IMR-90 (cell line): ENCODE measurements around the gene APLF. TPM values are rescaled to one million over a fixed set of nuclear protein-coding genes. Genes with fewer than 3 reads are reported as not detected.

Source experiments
- ATAC-seq: fragments of 200-7000 bp; cut with Tn5 transposase; 2 replicates; pipeline ENCODE4 v1.9.1; 2020; ENCODE audit warnings: low read depth, mild to moderate bottlenecking, moderate library complexity
- BruUV-seq: library from RNA; stranded (reverse); fragments of 400-500 nt; replicated peaks from 2 replicates; lab custom pipeline; 2021; lab: Mats Ljungman, UMichigan
- CTCF ChIA-PET: fragments of 300-600 bp; formaldehyde crosslinking; extraction: SDS; loops from one replicate; lab custom pipeline; 2021; ENCODE audit warnings: antibody characterized with exemption; lab: Yijun Ruan, JAX
- POLR2A ChIA-PET: fragments of 300-600 bp; sonication (Branson Sonifier 250); formaldehyde crosslinking; loops from one replicate; lab custom pipeline; 2022; ENCODE audit warnings: antibody characterized with exemption; ENCODE audit not compliant: unreplicated experiment; lab: Charles Lee
- DNase-seq: peaks from one replicate; pipeline ENCODE4 v3.0.0; 2013
- H2AFZ ChIP-seq: replicated peaks from 2 replicates; pipeline ENCODE3; 2013; ENCODE audit warnings: low read length, mild to moderate bottlenecking; ENCODE audit not compliant: poor library complexity
- H2AK5ac ChIP-seq: 2 replicates; pipeline ENCODE4 v1.6.1; 2013; ENCODE audit warnings: low read depth, low read length, inconsistent platforms
- H2AK9ac ChIP-seq: replicated peaks from 2 replicates; pipeline ENCODE3; 2013; ENCODE audit warnings: mild to moderate bottlenecking, low read depth, low read length, moderate library complexity; ENCODE audit not compliant: poor library complexity
- H2BK120ac ChIP-seq: 2 replicates; pipeline ENCODE4 v1.6.1; 2013; ENCODE audit warnings: low read depth, low read length, inconsistent platforms
- H2BK15ac ChIP-seq: 3 replicates; pipeline ENCODE4 v1.6.1; 2013; ENCODE audit warnings: low read depth, low read length, inconsistent platforms
- H2BK20ac ChIP-seq: 2 replicates; pipeline ENCODE4 v1.6.1; 2013; ENCODE audit warnings: low read depth, mild to moderate bottlenecking, inconsistent platforms, low read length, moderate library complexity
- H2BK5ac ChIP-seq: 2 replicates; pipeline ENCODE4 v1.6.1; 2013; ENCODE audit warnings: mild to moderate bottlenecking, low read depth, low read length, inconsistent platforms; ENCODE audit not compliant: poor library complexity, severe bottlenecking
- H3K14ac ChIP-seq: replicated peaks from 2 replicates; pipeline ENCODE4 v1.6.1; 2013; ENCODE audit warnings: low read depth, low read length, inconsistent platforms
- H3K18ac ChIP-seq: 2 replicates; pipeline ENCODE4 v1.6.1; 2013; ENCODE audit warnings: low read depth, low read length, control low read depth
- H3K23ac ChIP-seq: 2 replicates; pipeline ENCODE4 v1.6.1; 2013; ENCODE audit warnings: low read depth, low read length, inconsistent platforms
- H3K27ac ChIP-seq: 2 replicates; pipeline ENCODE4 v1.5.1; 2013; ENCODE audit warnings: mild to moderate bottlenecking, control low read depth, low read length; ENCODE audit not compliant: insufficient read depth
- H3K27me3 ChIP-seq: 2 replicates; pipeline ENCODE4 v1.6.1; 2013; ENCODE audit warnings: low read length; ENCODE audit not compliant: control insufficient read depth, insufficient read depth
- H3K36me3 ChIP-seq: 2 replicates; pipeline ENCODE4 v1.6.1; 2013; ENCODE audit warnings: low read length, mixed read lengths; ENCODE audit not compliant: control insufficient read depth, insufficient read depth
- H3K4ac ChIP-seq: 2 replicates; pipeline ENCODE4 v1.6.1; 2013; ENCODE audit warnings: low read depth, low read length, inconsistent platforms
- H3K4me1 ChIP-seq: 2 replicates; pipeline ENCODE4 v1.6.1; 2013; ENCODE audit warnings: low read length, mixed read lengths; ENCODE audit not compliant: control insufficient read depth, insufficient read depth
- H3K4me2 ChIP-seq: 2 replicates; pipeline ENCODE4 v1.6.1; 2013; ENCODE audit warnings: low read depth, mild to moderate bottlenecking, control low read depth, low read length, moderate library complexity
- H3K4me3 ChIP-seq: 2 replicates; pipeline ENCODE4 v1.5.1; 2013; ENCODE audit warnings: low read depth, mild to moderate bottlenecking, control low read depth, low read length, moderate library complexity; ENCODE audit not compliant: insufficient read depth
- H3K56ac ChIP-seq: 2 replicates; pipeline ENCODE4 v1.6.1; 2013; ENCODE audit warnings: low read length, inconsistent platforms; ENCODE audit not compliant: insufficient read depth; ENCODE audit errors: extremely low read depth
- H3K79me1 ChIP-seq, 2 experiments: 2 replicates each; pipeline ENCODE4 v1.6.1; 2013; ENCODE audit warnings: low read length in 2 of 2, inconsistent platforms in 1 of 2, low read depth in 1 of 2
- H3K9ac ChIP-seq: 2 replicates; pipeline ENCODE4 v1.6.1; 2013; ENCODE audit warnings: low read depth, low read length, control low read depth
- H3K9me1 ChIP-seq: 2 replicates; pipeline ENCODE4 v1.6.1; 2013; ENCODE audit warnings: low read length, inconsistent platforms; ENCODE audit not compliant: insufficient read depth
- H3K9me3 ChIP-seq: 2 replicates; pipeline ENCODE4 v1.6.1; 2013; ENCODE audit warnings: low read length; ENCODE audit not compliant: control insufficient read depth, insufficient read depth
- H4K20me1 ChIP-seq: 2 replicates; pipeline ENCODE4 v1.6.1; 2013; ENCODE audit warnings: low read length, inconsistent platforms; ENCODE audit not compliant: insufficient read depth
- H4K5ac ChIP-seq: 2 replicates; pipeline ENCODE4 v1.6.1; 2013; ENCODE audit warnings: mild to moderate bottlenecking, low read depth, low read length, control low read depth
- H4K8ac ChIP-seq, 2 experiments: 2 replicates each; pipeline ENCODE4 v1.6.1; 2013; ENCODE audit warnings: low read depth in 2 of 2, low read length in 2 of 2, control low read depth in 1 of 2, inconsistent platforms in 1 of 2
- H4K91ac ChIP-seq: 2 replicates; pipeline ENCODE4 v1.6.1; 2013; ENCODE audit warnings: low read depth, low read length, inconsistent platforms; ENCODE audit not compliant: insufficient read depth
- CEBPB ChIP-seq: IDR thresholded peaks from 2 replicates; pipeline ENCODE4 v1.6.1; 2012; ENCODE audit warnings: low read depth, low read length, improper control_type of control experiment
- CHD1 ChIP-seq: IDR thresholded peaks from 2 replicates; pipeline ENCODE4 v1.6.1; 2012; ENCODE audit warnings: low read depth, low read length, improper control_type of control experiment
- POLR2A ChIP-seq: IDR thresholded peaks from 2 replicates; pipeline ENCODE4 v1.6.1; 2012; ENCODE audit warnings: mild to moderate bottlenecking, low read depth, low read length
- WGBS, 2 experiments: methylation state at CpG; one replicate each; pipeline versions ENCODE4 v1.1.5 to v1.1.7; 2013; ENCODE audit warnings: missing lambda C conversion rate in 2 of 2; ENCODE audit not compliant: insufficient read length in 1 of 2; ENCODE audit errors: extremely low coverage in 2 of 2; 5-methylcytosine and 5-hydroxymethylcytosine counted together
- dilution Hi-C: fragments of 300-500 bp; cut with HindIII; formaldehyde crosslinking; loops from one replicate; pipeline ENCODE4 v1.14.3; 2018; ENCODE audit warnings: low sequenced_read_pairs; ENCODE audit not compliant: unreplicated experiment
- in situ Hi-C: fragments of 300-500 bp; cut with MboI; formaldehyde crosslinking; loops from 3 replicates; pipeline ENCODE4 v1.14.3; 2019; ENCODE audit warnings: low sequenced_read_pairs, inconsistent platforms, mixed read lengths
- intact Hi-C: fragments of 100-400 bp; cut with micrococcal nuclease; formaldehyde crosslinking; loops from 2 replicates; pipeline ENCODE4 v1.10.0; 2022
- polyA plus RNA-seq, 3 experiments: library from polyadenylated mRNA; depleted of rRNA; stranded (reverse); fragments of >200 nt; gene quantifications; 2 replicates each; pipeline ENCODE4 v1.2.3, GENCODE V29; 2012; ENCODE audit warnings: low replicate concordance in 1 of 3
- total RNA-seq: library from RNA; depleted of rRNA; stranded (reverse); fragments of >200 nt; gene quantifications from 2 replicates; pipeline ENCODE4 v1.2.3, GENCODE V29; 2012

The APLF gene
- total and polyA plus RNA-seq, 2 of the 4 experiments (the other 2 are of a cell fraction): 1.5 to 2.3 TPM

- no peak for TF ChIP-seq CHD1
These were observed 4.0 kb upstream of the APLF start (continued) for GRCh38 chr2:68463287-68463877.

GRCh38 chr2:68464651-68465050 lies 2.7 kb upstream of the APLF start:
- Histone ChIP-seq H4K91ac (no peak overlapping the region), H3K9ac (no peak overlapping the region), H3K36me3 (no peaks in the 10 kb centered on the region), H3K27ac (no peak overlapping the region), H4K8ac (no peak overlapping the region), H2AK9ac (no peak overlapping the region), H3K4me3 (no peak overlapping the region), H3K4me1 (peaks cover 3% of the 10 kb centered on the region; the same call in 1 of the 2 replicates), H4K20me1 (no peaks in the 10 kb centered on the region), H4K5ac (no peak overlapping the region), H3K9me1 (0 out of 2 replicates have a peak, but pooled peaks cover 2% of the 10 kb centered on the region), H3K4ac (no peak overlapping the region), H3K9me3 (no peaks in the 10 kb centered on the region), H3K18ac (no peak overlapping the region), H3K56ac (no peak overlapping the region), H3K4me2 (no peak overlapping the region), H2BK5ac (no peak overlapping the region), H3K27me3 (no peaks in the 10 kb centered on the region), H3K23ac (no peak overlapping the region), H2BK20ac (no peak overlapping the region), H2AK5ac (no peak overlapping the region), H2BK15ac (no peak overlapping the region), H3K14ac (no peak overlapping the region), H2AFZ (no peak overlapping the region), H2BK120ac (no peak overlapping the region), H3K79me1 (peaks cover 5 to 13% of the 10 kb centered on the region in 2 experiments)
- WGBS, 2 experiments: no CpG with 5 or more reads among the region's 5 CpGs
- dilution Hi-C loops: no loop called here
- intact Hi-C loops: loop anchor here (5.0 to 10.0 kb wide), 3 partner anchors 550 to 1363 kb away; partner anchors contain the start of genes ANTXR1 and GMCL1
- TF ChIP-seq POLR2A (no peak), CEBPB (no peak)
- no TSS peak for BruUV-seq
- CTCF ChIA-PET: interaction anchor here (0.6 to 2.5 kb wide), 2 partner anchors 244 to 279 kb away, joined by 3 to 12 read pairs; no protein-coding TSS in a partner anchor
- POLR2A ChIA-PET: no interaction called here
- no peak for ATAC-seq
- no peak for DNase-seq
- in situ Hi-C loops: loop anchor here (10.0 kb wide), 1 partner anchor 460 kb away; no protein-coding TSS in a partner anchor
